ENCODE results near the gene PLCZ1.

DNA sequence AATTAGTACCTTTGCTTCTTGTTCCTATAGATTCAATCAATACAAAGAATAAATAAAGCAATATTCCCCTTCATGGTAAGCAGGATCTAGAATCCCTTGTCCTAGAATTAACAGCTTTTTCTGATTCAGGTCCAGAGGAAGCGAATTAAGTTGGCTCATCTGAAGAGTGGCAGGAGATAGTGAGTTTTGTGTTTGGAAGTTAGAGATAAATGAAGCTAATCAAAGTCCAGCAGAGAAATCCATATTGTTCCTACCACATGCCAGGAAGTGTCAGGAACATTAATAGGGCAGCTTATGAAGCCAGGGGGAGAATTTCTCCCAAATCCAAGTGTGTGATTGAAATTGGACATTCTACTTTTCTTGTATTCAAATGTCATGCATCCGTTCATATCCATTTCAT lies 14.1 kb upstream of the PLCZ1 start:
- TF ChIP-seq, protein P1, sequence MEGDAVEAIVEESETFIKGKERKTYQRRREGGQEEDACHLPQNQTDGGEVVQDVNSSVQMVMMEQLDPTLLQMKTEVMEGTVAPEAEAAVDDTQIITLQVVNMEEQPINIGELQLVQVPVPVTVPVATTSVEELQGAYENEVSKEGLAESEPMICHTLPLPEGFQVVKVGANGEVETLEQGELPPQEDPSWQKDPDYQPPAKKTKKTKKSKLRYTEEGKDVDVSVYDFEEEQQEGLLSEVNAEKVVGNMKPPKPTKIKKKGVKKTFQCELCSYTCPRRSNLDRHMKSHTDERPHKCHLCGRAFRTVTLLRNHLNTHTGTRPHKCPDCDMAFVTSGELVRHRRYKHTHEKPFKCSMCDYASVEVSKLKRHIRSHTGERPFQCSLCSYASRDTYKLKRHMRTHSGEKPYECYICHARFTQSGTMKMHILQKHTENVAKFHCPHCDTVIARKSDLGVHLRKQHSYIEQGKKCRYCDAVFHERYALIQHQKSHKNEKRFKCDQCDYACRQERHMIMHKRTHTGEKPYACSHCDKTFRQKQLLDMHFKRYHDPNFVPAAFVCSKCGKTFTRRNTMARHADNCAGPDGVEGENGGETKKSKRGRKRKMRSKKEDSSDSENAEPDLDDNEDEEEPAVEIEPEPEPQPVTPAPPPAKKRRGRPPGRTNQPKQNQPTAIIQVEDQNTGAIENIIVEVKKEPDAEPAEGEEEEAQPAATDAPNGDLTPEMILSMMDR (IDR thresholded peaks at IDR 0.05) = no peak
- no peak for TF ChIP-seq POLR2A (IDR thresholded peaks at IDR 0.05)
